ENCODE measurements around the gene TBXT. TPM values are rescaled to one million over a fixed set of nuclear protein-coding genes. Genes with fewer than 3 reads are reported as not detected.

The TBXT gene
- total and polyA plus RNA-seq, 9 of the 15 experiments (the other 6 are each of a cell fraction or from before 2014, with no cell fraction given), result not detected

- in situ Hi-C loops (cut with MboI), result no loop called here
Measured at GRCh38 chr6:166179704-166180103, 12.1 kb upstream of the TBXT start.

More at GRCh38 chr6:166179704-166180103, 12.1 kb upstream of the TBXT start:
- no peak overlapping the region for H2AFZ ChIP-seq (ENCODE audit: low read depth, low read length)
- H3K27ac ChIP-seq (ENCODE audit: extremely low read depth, low read depth, low read length), result no peak overlapping the region
- ChIA-PET POLR2A (no interaction called here), CTCF (ENCODE audit: low intra/inter-chr PET ratio) (no interaction called here)
- no peak overlapping the region for H3K9ac ChIP-seq (ENCODE audit: insufficient read depth in 1 of 2, low read depth in 2 of 2, low read length in 2 of 2)
- intact Hi-C loops (cut with micrococcal nuclease), result no loop called here
- ATAC-seq (0 out of 3 replicates have a peak, but pooled peaks have one; percentile 34), DNase-seq (ENCODE audit: extremely low read depth in 1 of 4, low spot score in 3 of 4) (no peak), FAIRE-seq (no peak)
- BruUV-seq (replicated peaks), result no TSS peak
- H3K27me3 ChIP-seq (ENCODE audit: control insufficient read depth in 2 of 2, insufficient read depth in 2 of 2, low read length in 2 of 2), result peaks cover 6% of the 10 kb centered on the region in 2 experiments; a peak in 4 of 5 replicates
- H3K4me2 ChIP-seq (ENCODE audit: insufficient read depth, low read length), result no peak overlapping the region
- TF ChIP-seq SPI1 (IDR thresholded peaks at IDR 0.05; ENCODE audit: borderline replicate concordance, low read depth, low read length) (peak; percentile 90), FOS (IDR thresholded peaks at IDR 0.05; ENCODE audit: extremely low read depth, insufficient read length) (no peak), E4F1 (CRISPR knock-in tag; IDR thresholded peaks at IDR 0.05; ENCODE audit: borderline replicate concordance) (no peak), IFI16 (CRISPR knock-in tag; IDR thresholded peaks at IDR 0.05) (no peak), ZNF586 (CRISPR knock-in tag; conservative IDR thresholded peaks at IDR 0.05) (no peak), ELF1 (tag; IDR thresholded peaks at IDR 0.05) (no peak)
- 0% methylated on average over 6 of the region's 6 CpGs for WGBS (ENCODE audit: insufficient coverage, low coverage, missing lambda C conversion rate)
- no peaks in the 10 kb centered on the region for H3K36me3 ChIP-seq (ENCODE audit: control insufficient read depth, insufficient read depth, low read length)
- no peak overlapping the region for H3K4me3 ChIP-seq
- H4K20me1 ChIP-seq (replicated peaks; ENCODE audit: control insufficient read depth, insufficient read depth, low read length), result no peaks in the 10 kb centered on the region
- no peaks in the 10 kb centered on the region for H3K4me1 ChIP-seq (replicated peaks in 1 of 2; ENCODE audit: control insufficient read depth in 2 of 2, insufficient read depth in 2 of 2, low read length in 2 of 2)
- no peaks in the 10 kb centered on the region for H3K9me1 ChIP-seq (ENCODE audit: control insufficient read depth, insufficient read depth, low read length)
- H3K9me3 ChIP-seq (replicated peaks; ENCODE audit: control insufficient read depth, insufficient read depth, low read depth, low read length), result no peaks in the 10 kb centered on the region
- no peaks in the 10 kb centered on the region for H3K79me2 ChIP-seq (ENCODE audit: control insufficient read depth, insufficient read depth, low read length)

Measured in K562 (cell line).